ENCODE results near the gene FAM209B.
"Not testable (repeated sequence)": the region's sequence is repeated elsewhere in the genome, so short reads cannot be mapped to it uniquely, and the experiment has no call there.

FAM209B gene

GRCh38 chr20:56532946-56533345, at the start of gene FAM209B:
FAM209B (plus strand) TSS chr20:56533246; CDS start chr20:56533342, 96 bp downstream.
- DNase-seq (ENCODE audit: low spot score), result not testable (repeated sequence)

GRCh38 chr20:56483970-56484369, 49.1 kb upstream of the FAM209B start:
- no peak for TF ChIP-seq CTCF (IDR thresholded peaks at IDR 0.05; ENCODE audit: extremely low read depth, missing control alignments)
- no peak for DNase-seq (ENCODE audit: low spot score)

DNA sequence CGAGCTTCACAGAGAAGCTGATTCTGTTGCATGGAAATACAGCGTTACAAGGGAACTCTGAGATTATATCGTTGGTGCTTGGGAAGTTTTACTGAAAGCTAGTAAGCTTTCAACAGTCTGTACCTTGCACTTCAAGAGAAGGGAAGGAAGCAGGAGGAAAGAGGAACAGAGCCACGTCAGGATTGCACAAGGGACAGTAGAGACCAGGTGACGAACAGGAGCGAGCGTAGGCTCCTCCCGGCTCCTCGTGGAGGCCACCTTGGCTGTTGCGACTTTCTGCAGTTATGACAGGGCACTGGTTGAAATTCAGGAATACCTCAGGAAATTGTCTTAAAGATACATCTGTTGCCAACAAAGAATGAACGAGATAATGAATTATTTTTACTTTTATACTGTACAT, 45.8 kb upstream of the FAM209B start:
- DNase-seq (ENCODE audit: low spot score), result no peak
- TF ChIP-seq CTCF (IDR thresholded peaks at IDR 0.05; ENCODE audit: extremely low read depth, missing control alignments), result no peak

DNA sequence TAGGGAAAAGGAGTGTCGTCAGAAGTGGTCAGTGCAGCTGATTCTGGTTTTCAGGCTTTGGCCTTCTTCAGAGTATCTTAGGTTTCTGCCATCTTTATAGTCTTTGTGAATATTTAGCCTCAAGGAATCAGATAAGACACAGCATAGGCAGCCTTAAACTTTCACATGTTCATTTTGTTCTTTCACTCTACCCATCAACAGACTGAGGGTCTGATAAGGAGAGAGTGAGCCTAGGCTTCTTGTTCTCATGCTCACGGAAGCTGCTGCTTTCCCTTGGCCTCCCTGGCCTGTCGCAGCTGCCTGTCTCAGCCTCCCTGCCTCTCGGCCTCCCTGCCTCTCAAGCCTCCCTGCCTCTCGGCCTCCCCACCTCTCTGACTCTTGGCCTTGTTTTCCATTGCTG, 44.5 kb upstream of the FAM209B start:
- DNase-seq (ENCODE audit: low spot score), result no peak

GRCh38 chr20:56501116-56501515, 31.9 kb upstream of the FAM209B start:
- DNase-seq (ENCODE audit: low spot score), result no peak
- no peak for TF ChIP-seq CTCF (IDR thresholded peaks at IDR 0.05; ENCODE audit: extremely low read depth, missing control alignments)

More for the DNA sequence above, 44.5 kb upstream of the FAM209B start:
- TF ChIP-seq CTCF (IDR thresholded peaks at IDR 0.05; ENCODE audit: extremely low read depth, missing control alignments), result no peak

- DNase-seq (ENCODE audit: low spot score), result no peak
- no peak for TF ChIP-seq CTCF (IDR thresholded peaks at IDR 0.05; ENCODE audit: extremely low read depth, missing control alignments)
Measured at GRCh38 chr20:56503916-56504315, 29.1 kb upstream of the FAM209B start.

- peak; percentile 42 for TF ChIP-seq CTCF (IDR thresholded peaks at IDR 0.05; ENCODE audit: extremely low read depth, missing control alignments)
- DNase-seq (ENCODE audit: low spot score), result no peak
Measured at GRCh38 chr20:56504373-56505005, 28.6 kb upstream of the FAM209B start.

DNA sequence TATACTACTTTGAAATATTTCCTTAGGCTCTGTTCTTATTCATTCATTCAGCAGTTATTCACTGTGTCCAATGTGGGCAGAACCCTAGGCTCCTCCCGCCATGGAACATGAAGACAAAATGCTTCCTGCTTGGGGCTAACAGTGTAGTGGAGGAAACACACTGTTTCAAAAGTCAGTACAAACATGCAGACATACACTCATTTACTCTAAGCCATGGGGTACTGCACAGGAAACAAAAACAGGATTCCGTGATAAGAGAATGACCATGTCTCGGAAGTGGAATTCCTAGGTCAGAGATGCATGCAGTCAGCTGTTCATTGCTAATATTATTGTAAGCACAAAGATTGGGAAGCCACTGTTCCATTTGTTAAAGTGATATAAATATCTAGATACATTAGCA, 26.9 kb upstream of the FAM209B start:
- TF ChIP-seq CTCF (IDR thresholded peaks at IDR 0.05; ENCODE audit: extremely low read depth, missing control alignments), result no peak
- DNase-seq (ENCODE audit: low spot score), result no peak

Measured in GM20000 (cell line).